HG02588 (cell line): ENCODE measurements around the gene YES1.
"Not testable (repeated sequence)": the region's sequence is repeated elsewhere in the genome, so short reads cannot be mapped to it uniquely, and the experiment has no call there.

Source experiments
- ATAC-seq: cut with Tn5 transposase; IDR thresholded peaks from one replicate; pipeline ENCODE4 v1.9.1; 2021; ENCODE audit warnings: mild to moderate bottlenecking, moderate library complexity; ENCODE audit not compliant: unreplicated experiment

Gene YES1

GRCh38 chr18:824179-824578 is 12.1 kb upstream of the YES1 start:
- no peak for ATAC-seq

GRCh38 chr18:820591-821165 is 8.6 kb upstream of the YES1 start:
- ATAC-seq, result no peak

- no peak for ATAC-seq
These were observed 4.8 kb upstream of the YES1 start for GRCh38 chr18:816869-817268.

- ATAC-seq, result no peak
These were observed 4.1 kb upstream of the YES1 start for GRCh38 chr18:816088-816653.

- no peak for ATAC-seq
These were observed 3.3 kb upstream of the YES1 start for GRCh38 chr18:815353-815752.

GRCh38 chr18:814300-815084 is 2.5 kb upstream of the YES1 start:
- no peak for ATAC-seq

- no peak for ATAC-seq
These were observed 1.4 kb upstream of the YES1 start for GRCh38 chr18:813172-814071.

- ATAC-seq, result peak; percentile 56
These were observed 532 bp upstream of the YES1 start for GRCh38 chr18:812376-813171.

GRCh38 chr18:811182-811891 is 705 bp downstream of the YES1 start:
- ATAC-seq, result peak; percentile 15

- no peak for ATAC-seq
These were observed 1.9 kb downstream of the YES1 start for GRCh38 chr18:809985-810642.

- not testable (repeated sequence) for ATAC-seq
These were observed 2.8 kb downstream of the YES1 start for GRCh38 chr18:809228-809627.

GRCh38 chr18:808502-808901 is 3.5 kb downstream of the YES1 start:
- ATAC-seq, result no peak

- no peak for ATAC-seq
These were observed 4.0 kb downstream of the YES1 start for GRCh38 chr18:808086-808485.

GRCh38 chr18:805755-806110 is 6.3 kb downstream of the YES1 start:
- peak; percentile 25 for ATAC-seq

GRCh38 chr18:805008-805754 is 6.9 kb downstream of the YES1 start:
- ATAC-seq, result peak; percentile 43

GRCh38 chr18:801137-801536 is 10.9 kb downstream of the YES1 start:
- no peak for ATAC-seq

GRCh38 chr18:799943-800342 is 12.1 kb downstream of the YES1 start:
- ATAC-seq, result no peak

GRCh38 chr18:795383-795782 is 16.7 kb downstream of the YES1 start:
- ATAC-seq, result not testable (repeated sequence)

- ATAC-seq, result no peak
These were observed 22.6 kb downstream of the YES1 start for GRCh38 chr18:789397-789796.
